CD4-positive, alpha-beta T cell treated with Interleukin-6 at 100 ng/mL for 8 hours (primary cell): Measurements from ENCODE around the gene ARRB1.

Experiments used
- DNase-seq: peaks from one replicate; pipeline ENCODE4 v3.0.0-alpha.2; 2020; ENCODE audit warnings: mixed read lengths, low spot score

ARRB1 gene

GRCh38 chr11:75273411-75274391 is 77.8 kb downstream of the ARRB1 start:
- no peak for DNase-seq

GRCh38 chr11:75272821-75273301 is 78.6 kb downstream of the ARRB1 start:
- DNase-seq: no peak

DNA sequence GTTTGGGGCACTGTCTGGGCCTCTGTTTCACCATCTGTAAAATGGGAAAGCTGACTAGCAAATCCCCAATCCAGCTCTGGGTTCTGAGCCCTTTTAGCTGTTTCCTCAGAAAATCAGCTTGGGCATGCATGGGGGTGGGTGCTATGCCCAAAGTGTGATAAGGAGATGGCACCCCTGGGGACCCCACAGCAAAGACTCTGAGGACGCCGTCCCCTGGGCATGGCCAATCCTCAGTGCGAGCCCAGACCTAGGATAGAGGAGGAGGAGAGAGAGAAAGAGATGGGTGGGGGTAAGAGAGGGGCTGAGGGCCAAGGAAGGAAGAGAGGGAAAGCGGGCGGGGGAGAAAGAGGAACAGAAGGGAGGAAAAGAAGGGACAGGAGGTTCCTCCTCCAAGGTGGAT is 79.1 kb downstream of the ARRB1 start:
- no peak for DNase-seq

- no peak for DNase-seq
Measured at GRCh38 chr11:75271730-75272129, 79.7 kb downstream of the ARRB1 start.

DNA sequence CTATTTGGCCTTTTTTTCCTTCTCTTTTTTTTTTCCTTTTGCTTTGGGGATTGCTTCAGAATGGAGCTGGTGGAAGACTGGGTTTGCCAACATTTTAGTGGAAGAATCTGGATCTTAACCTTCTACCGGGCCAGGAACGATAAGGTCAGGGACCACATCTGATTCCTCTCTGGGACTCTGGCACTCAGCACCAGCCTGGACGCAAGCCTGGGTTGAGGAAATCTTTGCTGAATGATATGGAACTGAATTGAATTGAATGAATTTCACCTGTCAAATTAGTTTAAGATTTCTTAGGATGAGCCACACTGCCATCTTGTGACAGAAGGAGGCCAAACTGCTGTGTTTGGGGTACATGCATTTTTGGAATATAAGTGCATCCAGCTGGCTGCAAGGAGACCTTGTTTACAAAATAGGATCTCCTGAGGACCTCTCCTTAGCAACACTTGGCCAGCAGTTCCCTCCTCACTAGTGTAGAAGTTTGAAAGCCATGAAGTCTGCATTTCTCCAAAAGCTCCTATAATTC is 80.5 kb downstream of the ARRB1 start:
- peak; percentile 38 for DNase-seq

DNA sequence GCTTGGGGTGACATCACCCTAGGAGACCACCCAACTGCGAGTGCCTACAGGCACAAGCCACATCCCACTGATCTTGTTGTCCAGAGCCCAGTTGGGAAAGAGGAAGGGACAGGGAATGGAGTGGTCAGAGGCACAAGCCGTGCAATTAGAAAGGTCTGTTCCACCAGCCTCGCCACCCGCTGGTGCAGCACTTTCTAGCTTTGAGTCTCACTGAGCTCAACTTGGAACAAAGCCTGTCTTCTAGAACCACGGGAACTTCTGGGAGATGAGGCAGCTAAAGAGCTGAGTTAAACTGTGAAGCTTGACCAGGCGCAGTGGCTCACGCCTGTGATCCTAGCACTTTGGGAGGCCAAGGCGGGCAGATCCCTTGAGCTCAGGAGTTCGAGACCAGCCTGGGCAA is 81.6 kb downstream of the ARRB1 start:
- no peak for DNase-seq

DNA sequence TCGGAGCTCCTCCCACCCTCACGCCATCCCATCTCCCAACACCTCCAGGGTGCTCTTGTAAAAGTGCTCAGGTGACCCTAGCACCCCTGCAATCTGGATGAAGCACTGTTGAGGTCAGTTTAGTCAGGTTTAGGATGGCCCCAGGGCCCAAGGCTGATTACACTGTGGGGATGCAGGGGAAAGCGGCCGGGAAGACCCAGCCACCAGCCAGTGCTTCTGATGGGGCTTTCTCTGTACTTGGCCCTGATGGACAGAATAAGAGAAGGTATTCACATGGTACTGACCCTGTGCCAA is 82.1 kb downstream of the ARRB1 start:
- DNase-seq: no peak

DNA sequence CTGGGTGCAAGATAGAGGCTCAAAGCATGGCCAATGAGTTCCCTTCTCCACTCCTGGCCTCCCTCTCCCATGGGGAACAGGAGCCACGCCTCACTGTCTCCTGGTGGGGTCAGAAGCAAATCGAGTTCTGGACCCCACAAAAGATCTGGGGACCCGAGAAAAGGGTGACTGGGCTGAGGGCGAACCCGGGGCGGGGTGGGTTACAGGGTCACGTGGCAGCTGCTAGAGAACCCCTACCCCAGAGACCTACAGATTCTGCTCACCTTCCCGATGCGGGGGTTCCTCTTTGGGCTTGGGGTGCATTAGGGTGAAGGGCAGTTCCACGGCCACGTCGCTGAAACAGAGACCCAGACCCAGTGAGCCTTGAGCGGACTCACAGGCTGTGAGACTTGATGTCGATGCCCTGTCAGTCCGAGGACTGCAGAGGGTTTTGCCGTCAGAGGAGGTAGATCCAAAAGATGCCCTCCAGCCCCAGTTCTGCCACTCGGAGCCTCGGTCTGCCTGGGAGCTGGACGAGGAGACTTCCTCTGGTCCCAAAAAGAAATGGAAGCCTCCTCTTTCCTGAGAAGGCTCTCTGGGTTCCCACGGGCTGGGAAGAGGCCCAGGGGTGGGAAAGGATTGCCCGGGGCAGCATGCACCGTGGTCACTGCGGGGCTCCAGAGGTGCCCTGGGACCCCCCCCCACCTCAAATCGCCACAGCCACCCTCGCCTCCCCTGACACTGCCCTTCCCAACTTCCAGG is 82.7 kb downstream of the ARRB1 start:
- no peak for DNase-seq

- DNase-seq: no peak
Measured at GRCh38 chr11:75267171-75267970, 84.1 kb downstream of the ARRB1 start.

DNA sequence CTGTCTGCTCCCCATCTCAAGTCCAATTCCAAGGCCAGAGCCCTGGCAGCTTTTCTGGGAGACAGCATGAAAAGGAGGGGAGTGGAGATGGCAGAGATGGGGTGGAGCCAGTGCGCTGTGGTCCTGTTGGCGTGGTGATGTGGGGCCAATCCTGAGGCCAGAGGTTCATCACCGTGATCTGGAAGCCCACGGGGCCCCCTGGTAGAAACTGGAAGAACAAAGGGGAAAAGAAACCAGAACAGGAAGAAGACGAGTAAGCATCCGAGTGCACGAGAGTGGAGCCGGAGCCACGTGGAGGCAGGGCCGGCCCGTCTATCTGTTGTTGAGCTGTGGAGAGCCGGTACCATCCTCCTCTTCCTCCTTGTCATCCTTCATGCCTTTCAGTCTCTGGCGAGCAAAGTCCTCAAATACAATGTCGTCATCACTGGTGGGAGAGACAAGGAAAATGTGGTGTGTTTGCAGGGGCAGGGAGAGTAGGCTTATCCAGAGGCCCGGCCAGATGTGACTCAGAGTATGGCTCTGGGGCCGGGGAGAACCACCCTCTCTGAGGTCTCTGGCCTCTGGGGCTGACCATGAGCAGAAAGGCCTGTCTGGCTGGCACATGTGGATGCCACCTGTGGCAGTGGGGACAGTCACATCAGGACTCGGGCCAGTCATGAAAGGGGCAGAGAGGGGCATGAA is 85.5 kb downstream of the ARRB1 start:
- DNase-seq: no peak

- no peak for DNase-seq
Measured at GRCh38 chr11:75264971-75265370, 86.5 kb downstream of the ARRB1 start.

DNA sequence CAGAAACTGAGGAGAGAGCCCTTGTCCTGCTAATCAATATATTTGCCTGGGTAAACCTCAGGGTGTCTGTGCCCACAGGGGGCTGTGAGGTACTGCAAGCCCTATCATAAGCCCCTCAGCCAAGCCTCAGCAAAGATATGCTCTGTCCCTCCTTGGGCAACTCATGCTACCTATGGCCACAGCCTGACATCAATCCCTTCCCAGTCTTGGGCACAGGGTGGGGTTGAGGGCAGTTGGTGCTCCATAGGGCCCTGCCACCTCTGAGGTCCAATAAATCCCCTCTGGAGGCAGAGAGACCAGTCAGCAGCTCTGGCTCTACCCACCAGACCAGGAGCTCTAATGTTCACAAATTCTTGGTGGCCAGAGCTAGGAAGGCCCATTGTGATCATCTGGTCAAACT is 87.1 kb downstream of the ARRB1 start:
- no peak for DNase-seq

- DNase-seq: no peak
Measured at GRCh38 chr11:75263944-75264349, 87.5 kb downstream of the ARRB1 start.

DNA sequence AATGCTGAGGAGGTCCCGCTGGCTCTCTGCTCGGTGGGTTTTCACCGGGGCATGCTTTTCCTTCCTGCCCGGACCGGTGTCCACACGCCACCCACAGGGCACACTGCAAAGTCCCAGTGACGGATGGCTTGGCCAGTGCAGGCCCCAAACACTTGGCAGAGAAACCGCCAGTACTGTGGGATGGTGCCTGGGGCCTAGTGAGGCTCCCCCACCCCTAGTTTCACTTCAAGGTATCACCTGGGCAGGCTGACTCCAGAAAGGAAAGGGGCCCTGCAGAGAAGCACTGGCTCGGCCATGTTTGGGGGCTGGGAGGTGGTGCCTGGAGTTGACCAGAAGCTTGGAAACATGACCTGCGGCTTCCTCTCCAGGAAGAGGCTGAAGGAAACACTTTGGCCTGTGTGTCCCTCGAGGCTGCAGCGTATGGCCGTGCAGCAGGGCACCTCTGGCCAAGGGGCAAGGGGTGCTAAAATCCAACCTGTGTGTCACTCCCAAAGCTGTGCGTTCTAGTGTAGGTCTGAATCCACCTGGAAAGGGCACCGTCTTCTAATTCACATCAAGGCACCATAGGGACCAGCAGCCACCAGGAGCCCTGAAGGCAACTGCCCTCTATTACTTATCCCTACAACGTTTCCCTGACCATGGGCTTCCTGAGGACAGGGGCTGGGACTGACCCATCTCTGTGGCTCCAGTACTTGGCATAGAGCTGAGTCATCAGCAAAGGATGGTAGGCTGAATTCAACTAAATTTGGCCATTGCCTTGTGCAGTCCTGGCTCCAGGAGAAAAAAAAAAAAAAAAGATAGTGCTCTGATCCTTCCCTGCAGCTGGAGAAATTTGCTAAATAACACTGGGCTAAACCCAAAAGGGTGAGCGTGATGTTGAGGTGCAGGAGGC is 88.3 kb downstream of the ARRB1 start:
- DNase-seq: no peak

GRCh38 chr11:75262436-75262835 is 89.0 kb downstream of the ARRB1 start:
- no peak for DNase-seq

DNA sequence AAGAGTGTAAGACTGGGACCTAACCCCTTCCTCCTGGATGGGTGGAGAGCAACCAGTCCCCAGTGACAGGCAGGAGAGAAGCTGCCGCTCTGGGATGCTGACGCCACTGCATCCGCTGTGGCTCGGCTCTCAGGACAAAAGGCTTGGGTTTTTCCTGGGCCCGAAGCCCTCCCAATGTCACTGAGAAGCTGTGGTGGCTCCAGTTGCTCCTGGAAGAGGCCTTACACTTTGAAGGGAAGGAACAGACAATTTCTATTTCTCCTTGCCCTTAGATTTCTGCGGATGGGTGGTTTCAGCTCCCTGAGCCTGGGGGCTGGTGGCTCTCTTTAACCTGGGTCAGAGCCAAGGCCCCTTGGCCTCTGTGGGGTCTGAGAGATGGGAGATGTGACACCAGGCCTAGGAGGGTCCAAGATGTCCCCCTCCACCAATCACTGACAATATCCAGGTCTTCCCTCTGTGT is 89.5 kb downstream of the ARRB1 start:
- no peak for DNase-seq

DNA sequence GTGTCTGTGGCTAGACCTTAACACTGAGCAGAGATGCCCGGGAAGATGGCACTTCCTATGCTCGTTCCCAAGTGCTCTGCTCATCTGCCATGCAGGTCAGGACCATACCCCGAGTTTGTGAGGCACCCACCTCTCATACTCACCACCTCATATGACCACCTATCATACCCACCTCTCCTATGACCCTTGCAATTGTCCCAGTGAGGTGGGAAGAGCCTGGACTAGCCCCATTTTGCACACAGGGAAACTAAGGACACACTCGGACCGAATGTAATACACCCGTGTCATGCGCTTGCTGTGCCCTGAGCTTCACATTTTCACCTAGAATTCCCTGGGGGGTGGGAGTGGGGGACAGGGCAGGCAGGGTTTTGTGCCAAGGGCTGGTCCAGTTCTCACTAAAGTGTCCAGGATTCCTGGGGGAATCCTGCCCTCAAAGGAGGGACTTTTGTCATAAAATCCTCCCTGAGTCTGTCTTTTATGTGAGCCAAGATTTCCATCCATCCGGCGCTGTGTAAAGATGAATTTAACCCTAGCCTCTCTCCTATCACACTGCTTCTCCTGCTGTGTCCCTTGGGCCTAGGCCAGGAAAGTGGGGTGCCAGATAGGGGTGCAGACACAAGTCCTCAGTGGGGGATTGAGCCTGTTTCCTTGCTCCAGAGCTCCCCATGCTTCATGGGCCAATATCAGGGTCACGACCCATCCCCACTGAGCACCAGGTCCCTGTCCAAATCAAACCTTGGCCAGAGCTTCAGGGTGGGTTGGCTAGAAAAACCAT is 90.9 kb downstream of the ARRB1 start:
- no peak for DNase-seq

DNA sequence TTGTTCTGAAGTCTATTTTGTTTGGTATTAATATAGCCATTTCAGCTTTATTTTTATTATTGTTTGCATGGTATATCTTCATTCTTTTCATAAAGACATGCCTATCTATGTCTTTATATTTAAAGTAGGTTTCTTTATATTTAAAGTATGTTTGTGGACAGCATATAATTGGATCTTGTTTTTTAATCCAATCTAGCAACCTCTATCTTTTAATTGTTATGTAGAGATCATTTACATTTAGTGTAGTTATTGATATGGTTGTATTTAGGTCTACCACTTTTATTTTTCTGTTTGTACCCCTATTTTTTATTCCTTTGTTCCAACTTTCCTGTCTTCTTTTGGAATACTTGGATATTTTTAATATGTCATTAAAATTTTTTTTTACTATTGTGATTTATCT is 97.1 kb downstream of the ARRB1 start:
- DNase-seq: no peak

- DNase-seq: no peak
Measured at GRCh38 chr11:75249704-75250103, 101.8 kb downstream of the ARRB1 start.

DNA sequence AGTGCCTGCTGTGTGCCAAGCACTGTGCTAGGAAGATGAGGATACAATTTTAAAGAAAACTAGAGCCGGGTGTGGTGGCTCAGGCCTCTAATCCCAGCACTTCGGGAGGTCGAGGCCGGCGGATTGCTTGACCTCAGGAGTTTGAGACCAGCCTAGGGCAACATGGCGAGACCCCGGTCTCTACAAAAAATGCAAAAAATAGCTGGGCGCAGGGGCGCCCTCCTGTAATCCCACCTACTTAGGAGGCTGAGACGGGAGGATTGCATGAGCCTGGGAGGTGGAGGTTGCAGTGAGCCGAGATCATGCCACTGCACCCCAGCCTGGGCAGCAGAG is 102.6 kb downstream of the ARRB1 start:
- no peak for DNase-seq
